ENCODE results near the gene ECE1. TPM values are rescaled to one million over a fixed set of nuclear protein-coding genes. Genes with fewer than 3 reads are reported as not detected.

The ECE1 gene
- total and polyA plus RNA-seq, 7 experiments from 2014 or later: 21.3 to 97.4 (median 71.2) TPM

DNA sequence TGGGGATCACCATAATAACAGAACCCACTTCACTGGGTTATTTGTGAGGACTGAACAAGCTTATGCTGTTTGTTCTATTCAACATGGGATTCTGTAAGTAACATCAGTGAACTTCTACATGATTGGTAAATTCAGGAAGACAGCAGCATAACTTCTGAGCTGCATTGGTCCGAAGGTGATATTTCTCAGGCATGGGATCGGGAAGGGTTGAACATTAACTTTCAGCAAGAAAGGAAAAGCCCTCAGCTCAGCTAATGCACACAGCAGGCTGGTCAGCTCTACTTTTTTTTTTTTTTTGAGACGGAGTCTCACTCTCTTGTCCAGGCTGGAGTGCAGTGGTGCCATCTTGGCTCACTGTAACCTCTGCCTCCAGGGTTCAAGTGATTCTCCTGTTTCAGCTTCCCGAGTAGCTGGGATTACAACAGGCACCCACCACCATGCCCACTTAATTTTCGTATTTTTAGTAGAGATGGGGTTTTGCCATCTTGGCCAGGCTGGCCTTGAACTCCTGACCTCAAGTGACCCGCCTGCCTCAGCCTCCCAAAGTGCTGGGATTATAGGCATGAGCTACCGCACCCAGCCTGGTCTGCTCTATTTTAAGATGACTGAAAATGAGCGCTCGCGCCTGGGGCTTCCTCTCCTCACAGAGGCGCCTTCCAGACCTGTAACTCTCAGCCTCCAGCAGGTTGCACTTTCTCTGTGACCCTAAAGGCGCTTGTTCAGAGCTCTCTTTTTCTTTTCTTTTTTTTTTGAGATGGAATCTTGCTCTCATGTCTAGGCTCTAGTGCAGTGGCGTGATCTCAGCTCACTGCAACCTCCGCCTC, 42.2 kb downstream of the ECE1 start:
- no peak overlapping the region for H3K4me3 ChIP-seq (ENCODE audit: low read length)
- Mint-ChIP-seq H3K4me3 (no peak overlapping the region), H3K36me3 (peaks cover 0 to 41% (median 21%) of the 10 kb centered on the region in 5 donors), H3K27me3 (no peaks in the 10 kb centered on the region), H3K27ac (no peak overlapping the region), H3K9me3 (peaks cover 0 to 2% (median 0%) of the 10 kb centered on the region in 11 donors), H3K4me1 (peaks cover 0 to 3% (median 0%) of the 10 kb centered on the region in 7 donors)
- DNase-seq (no peak), ATAC-seq (no peak)
- H3K4me1 ChIP-seq (ENCODE audit: control insufficient read depth in 2 of 2, insufficient read depth in 2 of 2, low read length in 2 of 2): no peaks in the 10 kb centered on the region
- intact Hi-C loops (cut with micrococcal nuclease): no loop called here
- ChIA-PET POLR2A (interaction anchor here (0.6 kb wide), 1 partner anchor 367 kb away, joined by 3 read pairs; no protein-coding TSS in a partner anchor), CTCF (interaction anchor here (0.6 to 1.5 kb wide), 4 partner anchors 14 to 1326 kb away, joined by 3 read pairs; no protein-coding TSS in a partner anchor)
- no peaks in the 10 kb centered on the region for H3K9me3 ChIP-seq (ENCODE audit: control insufficient read depth in 2 of 3, low read length in 3 of 3)
- H3K27me3 ChIP-seq (ENCODE audit: control insufficient read depth in 2 of 2, insufficient read depth in 2 of 2, low read length in 2 of 2): no peaks in the 10 kb centered on the region
- H3K36me3 ChIP-seq (ENCODE audit: control insufficient read depth in 2 of 3, insufficient read depth in 3 of 3, low read length in 3 of 3): peaks cover 10 to 79% (median 26%) of the 10 kb centered on the region in 3 experiments
- no peak overlapping the region for H3K27ac ChIP-seq (ENCODE audit: low read depth, low read length)

DNA sequence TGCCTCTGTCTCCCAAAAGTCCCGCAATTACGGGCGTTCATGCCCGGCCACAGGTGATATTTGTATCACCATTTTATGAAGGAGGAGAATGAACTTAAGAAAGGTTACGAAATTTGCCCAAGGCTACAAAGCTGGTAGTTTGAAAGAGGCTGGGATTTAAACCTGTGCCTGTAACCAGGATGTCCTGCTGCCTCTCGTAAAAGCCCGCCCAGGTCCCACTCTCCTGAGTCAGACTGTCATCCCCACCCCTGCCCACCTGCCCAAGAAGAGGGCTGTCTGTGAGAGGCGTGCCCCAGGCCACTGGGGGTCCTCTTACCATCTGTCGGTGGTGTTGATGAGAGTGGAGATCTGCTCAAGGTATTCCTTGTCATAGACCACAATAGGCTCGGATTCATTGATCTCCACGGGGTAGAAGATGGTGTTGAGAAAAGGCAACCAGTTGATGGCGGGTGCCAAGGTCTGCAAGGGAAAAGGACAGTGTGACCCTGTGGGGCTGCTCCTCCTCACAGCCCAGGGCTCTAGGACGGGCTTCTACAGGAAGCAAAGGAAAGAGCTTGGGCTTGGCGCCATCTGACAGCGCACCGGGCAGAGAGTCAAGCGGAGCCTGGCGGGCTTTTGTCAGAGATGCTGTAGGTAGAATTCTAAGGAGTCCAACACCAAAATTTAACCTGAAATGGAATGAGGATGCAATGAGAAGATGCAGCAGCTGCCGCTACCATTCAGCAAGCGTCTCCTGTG, 43.2 kb downstream of the ECE1 start:
- DNase-seq (no peak), ATAC-seq (no peak)
- H3K4me1 ChIP-seq (ENCODE audit: control insufficient read depth in 2 of 2, insufficient read depth in 2 of 2, low read length in 2 of 2): no peaks in the 10 kb centered on the region
- peaks cover 4 to 46% (median 21%) of the 10 kb centered on the region in 5 donors for H3K36me3 Mint-ChIP-seq
- H3K4me1 Mint-ChIP-seq: no peaks in the 10 kb centered on the region
- H3K36me3 ChIP-seq (ENCODE audit: control insufficient read depth in 2 of 3, insufficient read depth in 3 of 3, low read length in 3 of 3): peaks cover 15 to 83% (median 23%) of the 10 kb centered on the region in 3 experiments
- no peak overlapping the region for H3K4me3 ChIP-seq (ENCODE audit: low read length)
- ChIA-PET POLR2A (no interaction called here), CTCF (interaction anchor here (0.9 kb wide), 1 partner anchor 31 kb away, joined by 3 read pairs; no protein-coding TSS in a partner anchor)
- H3K4me3 Mint-ChIP-seq: no peak overlapping the region
- intact Hi-C loops (cut with micrococcal nuclease): no loop called here
- H3K27me3 ChIP-seq (ENCODE audit: control insufficient read depth in 2 of 2, insufficient read depth in 2 of 2, low read length in 2 of 2): no peaks in the 10 kb centered on the region
- no peaks in the 10 kb centered on the region for H3K9me3 ChIP-seq (ENCODE audit: control insufficient read depth in 2 of 3, low read length in 3 of 3)
- peak overlapping the region in 4 of 9 donors; percentile 14 to 73 (median 30) for H3K27ac Mint-ChIP-seq
- H3K27ac ChIP-seq (ENCODE audit: low read depth, low read length): no peak overlapping the region
- H3K27me3 Mint-ChIP-seq: no peaks in the 10 kb centered on the region
- peaks cover 0 to 2% (median 0%) of the 10 kb centered on the region in 11 donors for H3K9me3 Mint-ChIP-seq

DNA sequence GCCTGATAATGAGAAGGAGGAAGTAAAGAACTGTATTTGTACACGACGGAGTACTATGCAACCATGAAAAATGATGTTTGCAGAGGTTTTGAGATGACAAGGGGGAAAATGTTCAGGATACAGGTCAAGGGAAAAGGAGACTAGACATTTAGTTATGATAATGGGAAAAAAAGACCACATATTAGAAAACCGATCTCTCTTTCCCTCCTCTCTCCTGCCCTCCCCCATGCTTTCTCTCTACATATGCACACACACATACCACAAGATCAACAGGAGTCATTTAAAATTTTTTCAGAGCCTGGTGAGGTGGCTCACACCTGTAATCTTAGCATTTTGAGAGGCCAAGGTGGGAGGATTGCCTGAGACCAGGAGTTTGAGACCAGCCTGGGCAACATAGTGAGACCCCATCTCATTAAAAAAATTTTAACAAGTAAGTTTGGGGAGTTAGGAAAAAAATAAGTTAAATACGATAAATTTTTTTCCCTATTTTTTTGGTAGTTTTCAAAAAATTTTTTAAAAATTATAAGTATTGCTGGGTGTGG, 44.5 kb downstream of the ECE1 start:
- intact Hi-C loops (cut with micrococcal nuclease): no loop called here
- ChIA-PET CTCF (interaction anchor here (0.7 to 1.4 kb wide), 4 partner anchors 9 to 122 kb away, joined by 3 to 5 read pairs (median 4); no protein-coding TSS in a partner anchor), POLR2A (no interaction called here)
- Histone ChIP-seq H3K27ac (ENCODE audit: low read depth, low read length) (no peak overlapping the region), H3K4me1 (ENCODE audit: control insufficient read depth in 2 of 2, insufficient read depth in 2 of 2, low read length in 2 of 2) (no peaks in the 10 kb centered on the region), H3K4me3 (ENCODE audit: low read length) (no peak overlapping the region), H3K9me3 (ENCODE audit: control insufficient read depth in 2 of 3, low read length in 3 of 3) (no peaks in the 10 kb centered on the region), H3K27me3 (ENCODE audit: control insufficient read depth in 2 of 2, insufficient read depth in 2 of 2, low read length in 2 of 2) (no peaks in the 10 kb centered on the region), H3K36me3 (ENCODE audit: control insufficient read depth in 2 of 3, insufficient read depth in 3 of 3, low read length in 3 of 3) (peaks cover 21 to 87% (median 23%) of the 10 kb centered on the region in 3 experiments)
- ATAC-seq (no peak), DNase-seq (no peak)
- Mint-ChIP-seq H3K9me3 (peaks cover 0 to 2% (median 0%) of the 10 kb centered on the region in 11 donors), H3K27me3 (no peaks in the 10 kb centered on the region), H3K4me1 (no peaks in the 10 kb centered on the region), H3K4me3 (no peak overlapping the region), H3K27ac (peak overlapping the region in 1 of 9 donors; percentile 52), H3K36me3 (peaks cover 4 to 46% (median 21%) of the 10 kb centered on the region in 5 donors)

DNA sequence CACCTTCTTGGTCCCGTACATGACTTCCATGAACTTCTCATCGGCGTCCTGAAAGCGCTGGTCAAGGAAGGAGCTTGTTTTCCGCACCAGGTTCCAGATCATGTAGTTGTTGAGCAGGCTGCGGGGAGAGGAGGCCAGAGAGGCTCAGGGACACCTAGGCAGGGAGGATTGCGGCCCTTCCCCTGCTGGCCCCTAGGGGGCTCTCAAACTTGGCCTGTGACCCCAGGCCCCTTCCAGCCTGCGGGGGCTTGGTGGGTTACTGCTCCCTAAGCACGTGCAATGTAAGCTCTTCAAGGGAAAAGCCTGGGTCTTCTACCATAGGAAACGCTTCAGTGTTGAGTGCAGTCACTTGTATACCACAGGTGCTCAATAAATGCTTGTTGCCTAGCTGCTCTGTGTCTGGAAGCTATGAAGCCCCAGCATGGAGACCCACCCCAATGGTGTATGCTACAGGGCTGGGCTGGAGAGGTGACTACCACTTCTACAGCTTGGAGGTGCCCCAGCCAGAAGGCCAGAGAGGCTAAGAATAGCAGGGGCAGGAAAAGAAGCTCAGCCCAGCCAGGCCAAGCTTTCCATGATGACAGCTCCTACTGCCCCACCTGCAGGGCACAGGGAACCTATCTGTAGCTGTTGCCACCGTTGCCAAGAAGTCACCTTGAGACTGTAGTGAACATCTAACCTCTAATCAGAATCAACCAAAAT, 45.1 kb downstream of the ECE1 start:
- Mint-ChIP-seq H3K27ac (no peak overlapping the region), H3K9me3 (peaks cover 0 to 2% (median 0%) of the 10 kb centered on the region in 11 donors), H3K4me1 (no peaks in the 10 kb centered on the region), H3K27me3 (no peaks in the 10 kb centered on the region), H3K4me3 (no peak overlapping the region), H3K36me3 (peaks cover 4 to 45% (median 21%) of the 10 kb centered on the region in 5 donors)
- Histone ChIP-seq H3K9me3 (ENCODE audit: control insufficient read depth in 2 of 3, low read length in 3 of 3) (no peaks in the 10 kb centered on the region), H3K36me3 (ENCODE audit: control insufficient read depth in 2 of 3, insufficient read depth in 3 of 3, low read length in 3 of 3) (peaks cover 23 to 88% (median 23%) of the 10 kb centered on the region in 3 experiments), H3K27ac (ENCODE audit: low read depth, low read length) (no peak overlapping the region), H3K4me3 (ENCODE audit: low read length) (no peak overlapping the region), H3K27me3 (ENCODE audit: control insufficient read depth in 2 of 2, insufficient read depth in 2 of 2, low read length in 2 of 2) (no peaks in the 10 kb centered on the region), H3K4me1 (ENCODE audit: control insufficient read depth in 2 of 2, insufficient read depth in 2 of 2, low read length in 2 of 2) (no peaks in the 10 kb centered on the region)
- ATAC-seq: no peak
- DNase-seq: no peak
- CTCF ChIA-PET: interaction anchor here (0.9 to 1.4 kb wide), 4 partner anchors 10 to 123 kb away, joined by 3 to 8 read pairs (median 4); no protein-coding TSS in a partner anchor
- intact Hi-C loops (cut with micrococcal nuclease): no loop called here
- POLR2A ChIA-PET: no interaction called here

DNA sequence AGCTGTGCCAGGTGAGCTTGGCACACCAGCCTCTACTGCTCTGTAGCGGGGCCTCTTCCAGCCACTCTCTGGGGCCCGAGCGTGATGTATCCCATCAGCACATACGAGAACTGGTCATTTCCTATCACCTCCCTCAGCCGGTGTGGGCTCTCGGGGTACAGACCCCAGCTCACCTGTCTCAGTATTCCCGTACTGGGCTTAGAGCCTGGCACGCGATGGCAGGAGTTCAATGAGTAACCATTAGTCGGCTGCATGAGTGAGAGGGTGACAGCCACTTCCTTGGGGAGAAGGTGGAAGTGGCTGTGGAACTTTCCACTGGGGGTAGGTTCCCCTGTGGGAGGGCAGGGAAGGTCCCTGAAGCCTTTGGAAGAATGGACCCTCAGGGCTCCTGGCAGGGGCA, 46.1 kb downstream of the ECE1 start:
- H3K27me3 Mint-ChIP-seq: no peaks in the 10 kb centered on the region
- ATAC-seq: no peak
- no peak overlapping the region for H3K4me3 Mint-ChIP-seq
- ChIA-PET CTCF (interaction anchor here (1.3 kb wide), 1 partner anchor 12 kb away, joined by 8 read pairs; no protein-coding TSS in a partner anchor), POLR2A (no interaction called here)
- Histone ChIP-seq H3K9me3 (ENCODE audit: control insufficient read depth in 2 of 3, low read length in 3 of 3) (no peaks in the 10 kb centered on the region), H3K27ac (ENCODE audit: low read depth, low read length) (no peak overlapping the region), H3K27me3 (ENCODE audit: control insufficient read depth in 2 of 2, insufficient read depth in 2 of 2, low read length in 2 of 2) (no peaks in the 10 kb centered on the region), H3K36me3 (ENCODE audit: control insufficient read depth in 2 of 3, insufficient read depth in 3 of 3, low read length in 3 of 3) (peaks cover 23 to 85% (median 23%) of the 10 kb centered on the region in 3 experiments), H3K4me1 (ENCODE audit: control insufficient read depth in 2 of 2, insufficient read depth in 2 of 2, low read length in 2 of 2) (no peaks in the 10 kb centered on the region), H3K4me3 (ENCODE audit: low read length) (no peak overlapping the region)
- DNase-seq: no peak
- intact Hi-C loops (cut with micrococcal nuclease): no loop called here
- peaks cover 4 to 42% (median 21%) of the 10 kb centered on the region in 5 donors for H3K36me3 Mint-ChIP-seq
- H3K4me1 Mint-ChIP-seq: no peaks in the 10 kb centered on the region
- H3K9me3 Mint-ChIP-seq: peaks cover 0 to 2% (median 0%) of the 10 kb centered on the region in 11 donors
- peak overlapping the region in 1 of 9 donors; percentile 2 for H3K27ac Mint-ChIP-seq

DNA sequence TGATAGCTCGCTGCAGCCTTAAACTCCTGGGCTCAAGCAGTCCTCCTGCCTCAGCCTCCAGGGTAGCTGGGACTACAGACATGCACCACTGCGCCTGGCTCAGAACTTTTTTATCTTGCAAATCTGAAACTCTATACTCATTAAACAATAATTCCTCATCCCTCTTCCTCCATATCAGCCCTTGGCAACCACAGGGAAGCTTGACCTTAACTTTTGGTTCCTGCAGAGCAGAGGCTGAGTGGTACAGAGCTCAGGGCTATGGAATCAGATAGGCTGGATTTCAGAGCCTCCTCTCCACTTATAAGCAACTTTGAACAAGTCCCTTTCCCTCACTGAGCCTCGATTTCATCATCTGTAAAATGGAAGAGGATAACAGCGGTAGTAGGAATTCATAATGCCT, 47.4 kb downstream of the ECE1 start:
- peaks cover 4 to 40% (median 19%) of the 10 kb centered on the region in 5 donors for H3K36me3 Mint-ChIP-seq
- H3K36me3 ChIP-seq (ENCODE audit: control insufficient read depth in 2 of 3, insufficient read depth in 3 of 3, low read length in 3 of 3): peaks cover 23 to 90% (median 23%) of the 10 kb centered on the region in 3 experiments
- ChIA-PET CTCF (interaction anchor here (0.5 to 1.6 kb wide), 3 partner anchors 12 to 403 kb away, joined by 3 to 7 read pairs (median 3); no protein-coding TSS in a partner anchor), POLR2A (no interaction called here)
- DNase-seq: no peak
- no peak overlapping the region for H3K27ac ChIP-seq (ENCODE audit: low read depth, low read length)
- H3K27ac Mint-ChIP-seq: peak overlapping the region in 1 of 9 donors; percentile 34
- H3K27me3 ChIP-seq (ENCODE audit: control insufficient read depth in 2 of 2, insufficient read depth in 2 of 2, low read length in 2 of 2): no peaks in the 10 kb centered on the region
- H3K4me1 Mint-ChIP-seq: no peaks in the 10 kb centered on the region
- H3K9me3 ChIP-seq (ENCODE audit: control insufficient read depth in 2 of 3, low read length in 3 of 3): no peaks in the 10 kb centered on the region
- intact Hi-C loops (cut with micrococcal nuclease): no loop called here
- H3K9me3 Mint-ChIP-seq: peaks cover 0 to 2% (median 0%) of the 10 kb centered on the region in 11 donors
- no peak for ATAC-seq
- H3K4me1 ChIP-seq (ENCODE audit: control insufficient read depth in 2 of 2, insufficient read depth in 2 of 2, low read length in 2 of 2): no peaks in the 10 kb centered on the region
- H3K4me3 Mint-ChIP-seq: no peak overlapping the region
- no peaks in the 10 kb centered on the region for H3K27me3 Mint-ChIP-seq
- H3K4me3 ChIP-seq (ENCODE audit: low read length): no peak overlapping the region

Data from naive thymus-derived CD4-positive, alpha-beta T cell (primary cell).